Left lung (tissue), 10 donors: ENCODE results near the gene ZNF831. TPM values are rescaled to one million over a fixed set of nuclear protein-coding genes. Genes with fewer than 3 reads are reported as not detected.

Experiments
- ATAC-seq: fragments of 200-7000 bp; cut with Tn5 transposase; one replicate; pipeline ENCODE4 v1.9.1; 2020; ENCODE audit warnings: moderate library complexity
- DNase-seq, 4 donors: peaks; one replicate each; pipeline ENCODE4 v3.0.0-alpha.2; 2013 to 2020
- H3K27ac ChIP-seq, 2 donors: fragments of 200-600 bp; sonication (generic) in 1 of 2; one replicate each; pipeline versions ENCODE4 v1.5.0 to v1.8.0; 2020 to 2021
- H3K27me3 ChIP-seq, 2 donors: fragments of 200-600 bp; sonication (generic) in 1 of 2; one replicate each; pipeline versions ENCODE4 v1.5.0 to v1.8.0; 2020 to 2021
- H3K36me3 ChIP-seq, 2 donors: fragments of 200-600 bp; sonication (generic) in 1 of 2; one replicate each; pipeline versions ENCODE4 v1.5.0 to v1.8.0; 2020 to 2021
- H3K4me1 ChIP-seq, 2 donors: fragments of 200-600 bp; one replicate each; pipeline ENCODE4 v1.8.0; 2021
- H3K4me3 ChIP-seq, 2 donors: fragments of 200-600 bp; sonication (generic) in 1 of 2; one replicate each; pipeline versions ENCODE4 v1.5.0 to v1.8.0; 2020 to 2021; ENCODE audit warnings: mild to moderate bottlenecking in 1 of 2
- H3K9me3 ChIP-seq, 2 donors: fragments of 200-600 bp; sonication (generic) in 1 of 2; one replicate each; pipeline versions ENCODE4 v1.5.0 to v1.8.0; 2020 to 2021
- CTCF ChIP-seq, 2 donors: fragments of 200-600 bp; sonication (generic) in 1 of 2; IDR thresholded peaks; one replicate each; pipeline versions ENCODE4 v1.5.0 to v1.8.0; 2021; ENCODE audit warnings: antibody characterized with exemption in 2 of 2
- intact Hi-C, 2 donors: fragments of 100-400 bp; cut with DNase I; formaldehyde crosslinking; loops; one replicate each; pipeline versions ENCODE4 v1.11.2 to v1.14.2; 2022
- polyA plus RNA-seq, 6 donors: library from polyadenylated mRNA; unstranded; fragments of 120-200 nt; gene quantifications; one replicate each; pipeline ENCODE4 v1.2.1, GENCODE V29; 2013; ENCODE audit not compliant: insufficient read length in 6 of 6
- total RNA-seq, 2 donors: library from RNA; stranded (reverse); fragmentation: NEBNext Ultra II Directional; extraction: Animal tissue kit (Norgen Biotek cat#: 25700); gene quantifications; one replicate each; pipeline ENCODE4 v1.2.1, GENCODE V29; 2021
- donor health status: DM: no; HTN: yes; CAD: no.
- donor health status: DM: no; HTN: no; CAD: no.

ZNF831 gene
- total and polyA plus RNA-seq, 8 donors, result 0.13 to 1.1 (median 0.18) TPM

DNA sequence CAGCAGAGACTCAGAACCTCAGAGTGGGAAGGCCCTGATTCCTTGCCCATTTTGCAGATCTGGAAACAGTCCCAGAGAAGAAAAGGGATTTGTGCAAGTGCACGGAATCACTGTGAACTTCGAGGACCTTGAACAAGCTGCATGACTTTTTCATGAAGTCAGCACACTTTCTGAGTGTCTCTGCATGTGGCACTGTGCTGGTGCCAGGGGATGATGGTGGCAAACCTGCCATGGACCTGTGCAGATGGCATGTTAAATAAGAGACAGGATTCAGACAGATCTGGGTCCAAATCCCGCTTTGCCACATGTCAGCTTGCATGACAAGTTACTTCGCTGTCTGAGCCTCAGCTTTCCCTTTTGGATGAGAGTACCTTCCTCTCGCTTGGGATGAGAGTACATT, 26.8 kb downstream of the ZNF831 start:
- no peaks in the 10 kb centered on the region for H3K36me3 ChIP-seq
- no peak overlapping the region for H3K27ac ChIP-seq
- H3K9me3 ChIP-seq, result no peaks in the 10 kb centered on the region
- peaks cover 4 to 32% of the 10 kb centered on the region in 2 donors for H3K27me3 ChIP-seq
- H3K4me3 ChIP-seq, result no peak overlapping the region
- no peak for TF ChIP-seq CTCF (IDR thresholded peaks at IDR 0.05)
- ATAC-seq (no peak), DNase-seq (no peak)
- intact Hi-C loops, result no loop called here
- no peaks in the 10 kb centered on the region for H3K4me1 ChIP-seq

DNA sequence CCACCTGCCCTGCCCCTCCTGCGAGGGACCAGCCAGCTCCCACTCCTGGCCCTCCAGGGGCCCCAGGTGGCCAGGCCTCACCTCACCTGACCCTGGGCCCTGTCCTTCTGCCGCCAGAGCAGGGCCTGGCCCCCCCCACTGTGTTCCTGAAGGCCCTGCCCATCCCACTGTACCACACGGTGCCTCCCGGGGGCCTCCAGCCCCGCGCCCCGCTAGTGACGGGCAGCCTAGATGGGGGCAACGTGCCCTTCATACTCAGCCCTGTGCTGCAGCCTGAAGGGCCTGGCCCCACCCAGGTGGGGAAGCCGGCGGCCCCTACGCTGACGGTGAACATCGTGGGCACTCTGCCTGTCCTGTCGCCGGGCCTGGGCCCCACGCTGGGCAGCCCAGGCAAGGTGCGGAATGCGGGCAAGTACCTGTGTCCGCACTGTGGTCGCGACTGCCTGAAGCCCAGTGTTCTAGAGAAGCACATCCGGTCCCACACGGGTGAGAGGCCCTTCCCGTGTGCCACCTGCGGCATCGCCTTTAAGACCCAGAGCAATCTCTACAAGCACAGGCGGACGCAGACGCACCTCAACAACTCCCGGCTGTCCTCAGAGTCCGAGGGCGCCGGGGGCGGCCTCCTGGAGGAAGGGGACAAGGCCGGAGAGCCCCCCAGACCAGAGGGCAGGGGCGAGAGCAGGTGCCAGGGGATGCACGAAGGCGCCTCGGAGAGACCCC, 27.6 kb downstream of the ZNF831 start:
- H3K4me1 ChIP-seq, result no peaks in the 10 kb centered on the region
- H3K36me3 ChIP-seq, result no peaks in the 10 kb centered on the region
- no peak overlapping the region for H3K27ac ChIP-seq
- DNase-seq (no peak), ATAC-seq (no peak)
- TF ChIP-seq CTCF (IDR thresholded peaks at IDR 0.05), result no peak
- no peak overlapping the region for H3K4me3 ChIP-seq
- H3K27me3 ChIP-seq, result peaks cover 4 to 32% of the 10 kb centered on the region in 2 donors
- intact Hi-C loops, result no loop called here
- H3K9me3 ChIP-seq, result no peaks in the 10 kb centered on the region

DNA sequence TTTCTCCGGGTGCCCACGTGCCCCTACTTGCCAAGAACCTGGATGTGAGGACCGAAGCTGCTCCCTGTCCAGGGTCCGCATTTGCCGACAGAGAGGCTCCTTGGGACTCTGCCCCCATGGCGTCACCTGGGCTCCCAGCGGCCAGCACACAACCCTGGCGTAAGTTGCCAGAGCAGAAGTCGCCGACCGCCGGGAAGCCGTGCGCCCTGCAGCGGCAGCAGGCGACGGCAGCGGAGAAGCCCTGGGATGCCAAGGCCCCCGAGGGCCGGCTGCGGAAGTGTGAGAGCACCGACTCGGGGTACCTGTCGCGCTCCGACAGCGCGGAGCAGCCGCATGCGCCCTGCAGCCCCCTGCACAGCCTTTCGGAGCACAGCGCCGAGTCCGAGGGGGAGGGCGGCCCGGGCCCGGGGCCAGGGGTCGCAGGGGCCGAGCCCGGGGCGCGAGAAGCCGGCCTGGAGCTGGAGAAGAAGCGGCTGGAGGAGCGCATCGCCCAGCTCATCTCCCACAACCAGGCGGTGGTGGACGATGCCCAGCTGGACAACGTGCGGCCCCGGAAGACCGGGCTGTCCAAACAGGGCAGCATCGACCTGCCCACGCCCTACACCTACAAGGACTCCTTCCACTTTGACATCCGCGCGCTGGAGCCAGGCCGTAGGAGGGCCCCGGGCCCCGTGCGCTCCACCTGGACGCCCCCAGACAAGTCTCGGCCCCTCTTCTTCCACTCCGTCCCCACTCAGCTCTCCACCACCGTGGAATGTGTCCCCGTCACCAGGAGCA, 28.3 kb downstream of the ZNF831 start:
- intact Hi-C loops, result no loop called here
- no peak for ATAC-seq
- H3K4me3 ChIP-seq, result no peak overlapping the region
- H3K27ac ChIP-seq, result no peak overlapping the region
- H3K27me3 ChIP-seq, result peaks cover 4 to 32% of the 10 kb centered on the region in 2 donors
- no peak for DNase-seq
- no peaks in the 10 kb centered on the region for H3K9me3 ChIP-seq
- no peaks in the 10 kb centered on the region for H3K4me1 ChIP-seq
- no peak for TF ChIP-seq CTCF (IDR thresholded peaks at IDR 0.05)
- H3K36me3 ChIP-seq, result no peaks in the 10 kb centered on the region

DNA sequence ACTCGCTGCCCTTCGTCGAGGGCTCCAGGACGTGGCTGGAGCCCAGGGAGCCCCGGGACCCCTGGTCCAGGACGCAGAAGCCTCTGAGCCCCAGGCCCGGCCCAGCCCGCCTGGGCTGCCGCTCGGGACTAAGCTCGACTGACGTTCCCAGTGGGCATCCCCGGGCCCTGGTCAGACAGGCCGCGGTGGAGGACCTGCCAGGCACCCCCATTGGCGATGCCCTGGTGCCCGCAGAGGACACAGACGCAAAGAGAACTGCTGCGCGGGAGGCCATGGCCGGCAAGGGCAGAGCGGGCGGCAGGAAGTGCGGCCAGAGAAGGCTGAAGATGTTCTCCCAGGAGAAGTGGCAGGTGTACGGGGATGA, 28.9 kb downstream of the ZNF831 start:
- intact Hi-C loops, result no loop called here
- Histone ChIP-seq H3K4me3 (no peak overlapping the region), H3K9me3 (no peaks in the 10 kb centered on the region), H3K36me3 (no peaks in the 10 kb centered on the region), H3K4me1 (no peaks in the 10 kb centered on the region), H3K27me3 (peaks cover 4 to 32% of the 10 kb centered on the region in 2 donors), H3K27ac (no peak overlapping the region)
- no peak for TF ChIP-seq CTCF (IDR thresholded peaks at IDR 0.05)
- no peak for ATAC-seq
- no peak for DNase-seq

GRCh38 chr20:59193325-59193724, 29.7 kb downstream of the ZNF831 start:
- ATAC-seq, result no peak
- Histone ChIP-seq H3K9me3 (no peaks in the 10 kb centered on the region), H3K4me3 (no peak overlapping the region), H3K27me3 (peaks cover 4 to 32% of the 10 kb centered on the region in 2 donors), H3K27ac (no peak overlapping the region), H3K36me3 (no peaks in the 10 kb centered on the region), H3K4me1 (no peaks in the 10 kb centered on the region)
- no peak for DNase-seq
- no peak for TF ChIP-seq CTCF (IDR thresholded peaks at IDR 0.05)
- intact Hi-C loops, result no loop called here
